GM23338 (cell line): ENCODE results near the gene USP8. TPM values are rescaled to one million over a fixed set of nuclear protein-coding genes. Genes with fewer than 3 reads are reported as not detected.

Source experiments
- ATAC-seq: fragments of 200-7000 bp; cut with Tn5 transposase; 3 replicates; pipeline ENCODE4 v1.9.1; 2020
- DNase-seq: peaks from one replicate; pipeline ENCODE4 v3.0.0-alpha.2; 2015; ENCODE audit warnings: low spot score
- H2AFZ ChIP-seq: fragments of 200-600 bp; sonication (generic); 2 replicates; pipeline ENCODE4 v1.8.0; 2016; ENCODE audit warnings: antibody characterized with exemption, mild to moderate bottlenecking, moderate library complexity
- H3F3A ChIP-seq: fragments of 200-600 bp; sonication (generic); replicated peaks from 2 replicates; pipeline ENCODE4 v1.8.0; 2017; ENCODE audit warnings: antibody characterized with exemption, mixed run types, low read depth
- H3K27ac ChIP-seq: fragments of 200-600 bp; sonication (generic); 2 replicates; pipeline ENCODE4 v1.6.1; 2016; ENCODE audit warnings: low read depth
- H3K27me3 ChIP-seq: fragments of 200-600 bp; sonication (generic); 2 replicates; pipeline ENCODE4 v1.8.0; 2016; ENCODE audit warnings: mild to moderate bottlenecking, mixed run types, moderate library complexity; ENCODE audit not compliant: insufficient read depth
- H3K36me3 ChIP-seq: fragments of 200-600 bp; sonication (generic); 2 replicates; pipeline ENCODE4 v1.8.0; 2016; ENCODE audit warnings: mild to moderate bottlenecking; ENCODE audit not compliant: insufficient read depth
- H3K4me1 ChIP-seq: fragments of 200-600 bp; sonication (generic); 2 replicates; pipeline ENCODE4 v1.8.0; 2016; ENCODE audit warnings: mild to moderate bottlenecking, moderate library complexity; ENCODE audit not compliant: insufficient read depth
- H3K4me2 ChIP-seq: fragments of 200-600 bp; sonication (generic); 2 replicates; pipeline ENCODE4 v1.7.1; 2017; ENCODE audit warnings: mixed run types
- H3K4me3 ChIP-seq: fragments of 200-600 bp; sonication (generic); 2 replicates; pipeline ENCODE4 v1.6.1; 2016; ENCODE audit warnings: mixed run types
- H3K79me2 ChIP-seq: fragments of 200-600 bp; sonication (generic); replicated peaks from 2 replicates; pipeline ENCODE4 v1.8.0; 2017; ENCODE audit warnings: mild to moderate bottlenecking; ENCODE audit not compliant: insufficient read depth
- H3K9me2 ChIP-seq: fragments of 200-600 bp; sonication (generic); 2 replicates; pipeline ENCODE4 v1.8.0; 2017; ENCODE audit not compliant: insufficient read depth
- H4K20me1 ChIP-seq: fragments of 200-600 bp; sonication (generic); replicated peaks from 2 replicates; pipeline ENCODE4 v1.8.0; 2017; ENCODE audit warnings: mild to moderate bottlenecking; ENCODE audit not compliant: insufficient read depth
- H3K27ac Mint-ChIP-seq: 2 replicates; pipeline ENCODE4 v1.8.0; 2020; ENCODE audit warnings: inconsistent platforms, mild to moderate bottlenecking, moderate library complexity, mixed read lengths
- H3K27me3 Mint-ChIP-seq: 3 replicates; pipeline ENCODE4 v1.8.0; 2022; ENCODE audit warnings: low read depth, mild to moderate bottlenecking, moderate library complexity, mixed read lengths, inconsistent platforms; ENCODE audit not compliant: insufficient read depth, poor library complexity
- H3K36me3 Mint-ChIP-seq: 3 replicates; pipeline ENCODE4 v1.8.0; 2021; ENCODE audit warnings: low read depth, mild to moderate bottlenecking, inconsistent platforms, moderate library complexity, mixed read lengths
- H3K4me1 Mint-ChIP-seq: 3 replicates; pipeline ENCODE4 v1.8.0; 2020; ENCODE audit warnings: mild to moderate bottlenecking, inconsistent platforms, mixed read lengths
- H3K4me3 Mint-ChIP-seq: 3 replicates; pipeline ENCODE4 v1.8.0; 2021; ENCODE audit warnings: moderate library complexity, mild to moderate bottlenecking, inconsistent platforms, mixed read lengths
- H3K9me3 Mint-ChIP-seq: 3 replicates; pipeline ENCODE4 v1.8.0; 2020; ENCODE audit warnings: moderate library complexity, mild to moderate bottlenecking, inconsistent platforms, mixed read lengths
- CREB1 ChIP-seq: fragments of 250-450 bp; sonication (Bioruptor Pico); IDR thresholded peaks from 2 replicates; pipeline ENCODE4 v1.5.0; 2020; ENCODE audit warnings: low read depth, mild to moderate bottlenecking, moderate library complexity
- ETS1 ChIP-seq: IDR thresholded peaks from 2 replicates; pipeline ENCODE4 v1.6.1; 2016; ENCODE audit warnings: antibody characterized with exemption
- EZH2 ChIP-seq: fragments of 200-600 bp; sonication (generic); IDR thresholded peaks from one replicate; pipeline ENCODE4 v1.8.0; 2017; ENCODE audit warnings: antibody characterized with exemption, mild to moderate bottlenecking, low read depth; ENCODE audit not compliant: unreplicated experiment
- EZH2phosphoT487 ChIP-seq: fragments of 200-600 bp; sonication (generic); IDR thresholded peaks from one replicate; pipeline ENCODE4 v1.8.1; 2018; ENCODE audit warnings: antibody characterized with exemption; ENCODE audit not compliant: unreplicated experiment
- JUNB ChIP-seq: IDR thresholded peaks from one replicate; pipeline ENCODE4 v1.6.1; 2016; ENCODE audit warnings: antibody characterized with exemption; ENCODE audit not compliant: unreplicated experiment
- NANOG ChIP-seq: IDR thresholded peaks from 2 replicates; pipeline ENCODE4 v1.6.1; 2016; ENCODE audit warnings: antibody characterized with exemption, borderline replicate concordance
- POLR2AphosphoS5 ChIP-seq: IDR thresholded peaks from 2 replicates; pipeline ENCODE4 v1.6.1; 2016; ENCODE audit warnings: antibody characterized with exemption, low read depth
- REST ChIP-seq: IDR thresholded peaks from one replicate; pipeline ENCODE4 v1.6.1; 2018; ENCODE audit warnings: antibody characterized with exemption; ENCODE audit not compliant: unreplicated experiment
- STAT1 ChIP-seq: IDR thresholded peaks from one replicate; pipeline ENCODE4 v1.6.1; 2016; ENCODE audit warnings: antibody characterized with exemption; ENCODE audit not compliant: unreplicated experiment
- ZNF114 ChIP-seq: fragments of 250-450 bp; sonication (Bioruptor Pico); IDR thresholded peaks from 2 replicates; pipeline ENCODE4 v1.5.0; 2020; ENCODE audit warnings: mild to moderate bottlenecking, moderate library complexity
- ZNF331 ChIP-seq: fragments of 250-450 bp; sonication (Bioruptor Pico); IDR thresholded peaks from 2 replicates; pipeline ENCODE4 v1.5.0; 2020; ENCODE audit warnings: low read depth, mild to moderate bottlenecking, moderate library complexity
- polyA plus RNA-seq: library from polyadenylated mRNA; unstranded; fragments of >200 nt; fragmentation: Nextera tagmentation; extraction: Ambion mirVana; gene quantifications from 2 replicates; pipeline ENCODE4 v1.2.1, GENCODE V29; 2016
- total RNA-seq: library from RNA; depleted of rRNA; stranded (reverse); fragments of >200 nt; shearing (Covaris generic); gene quantifications from 2 replicates; pipeline ENCODE4 v1.2.3, GENCODE V29; 2014
- TF ChIP-seq, protein P1 (sequence below), 2 experiments: fragments of 200-600 bp in 1 of 2; sonication (generic) in 1 of 2; conservative IDR thresholded peaks; 2 replicates each; pipeline versions ENCODE4 v1.5.1 to v1.6.1; 2016 to 2017; ENCODE audit warnings: antibody characterized with exemption in 2 of 2, low read depth in 2 of 2, mild to moderate bottlenecking in 2 of 2, moderate library complexity in 1 of 2
- TF ChIP-seq, protein P2 (sequence below): fragments of 250-450 bp; sonication (Bioruptor Pico); IDR thresholded peaks from 2 replicates; pipeline ENCODE4 v1.5.0; 2020; ENCODE audit warnings: mild to moderate bottlenecking, moderate library complexity

USP8 gene
- total and polyA plus RNA-seq, 2 experiments from 2014 or later, result 64.8 to 68.6 TPM

- TF ChIP-seq STAT1 (no peak), POLR2AphosphoS5 (no peak), ZNF114 (no peak), EZH2phosphoT487 (no peak), NANOG (no peak)
Measured at GRCh38 chr15:50432230-50432629, 8.0 kb downstream of the USP8 start (continued).

- Histone ChIP-seq H3K36me3 (0 out of 2 replicates have a peak, but pooled peaks cover 8% of the 10 kb centered on the region), H3K4me3 (no peak overlapping the region), H3K27me3 (no peaks in the 10 kb centered on the region), H3K4me2 (no peak overlapping the region), H2AFZ (no peak overlapping the region), H3K27ac (no peak overlapping the region), H3K79me2 (peaks cover 89% of the 10 kb centered on the region), H3K4me1 (no peaks in the 10 kb centered on the region), H3K9me2 (no peaks in the 10 kb centered on the region), H4K20me1 (peaks cover 15% of the 10 kb centered on the region), H3F3A (no peaks in the 10 kb centered on the region)
- Mint-ChIP-seq H3K4me1 (no peaks in the 10 kb centered on the region), H3K4me3 (no peak overlapping the region), H3K27me3 (peaks cover 1% of the 10 kb centered on the region), H3K36me3 (peaks cover 28% of the 10 kb centered on the region), H3K9me3 (no peaks in the 10 kb centered on the region), H3K27ac (no peak overlapping the region)
- DNase-seq (no peak), ATAC-seq (no peak)
- TF ChIP-seq EZH2 (no peak), STAT1 (no peak), JUNB (no peak), NANOG (no peak), REST (no peak), POLR2AphosphoS5 (no peak), ETS1 (no peak), ZNF331 (CRISPR knock-in tag) (no peak), ZNF114 (no peak), CREB1 (CRISPR knock-in tag) (no peak), EZH2phosphoT487 (no peak)
- TF ChIP-seq, protein P1, sequence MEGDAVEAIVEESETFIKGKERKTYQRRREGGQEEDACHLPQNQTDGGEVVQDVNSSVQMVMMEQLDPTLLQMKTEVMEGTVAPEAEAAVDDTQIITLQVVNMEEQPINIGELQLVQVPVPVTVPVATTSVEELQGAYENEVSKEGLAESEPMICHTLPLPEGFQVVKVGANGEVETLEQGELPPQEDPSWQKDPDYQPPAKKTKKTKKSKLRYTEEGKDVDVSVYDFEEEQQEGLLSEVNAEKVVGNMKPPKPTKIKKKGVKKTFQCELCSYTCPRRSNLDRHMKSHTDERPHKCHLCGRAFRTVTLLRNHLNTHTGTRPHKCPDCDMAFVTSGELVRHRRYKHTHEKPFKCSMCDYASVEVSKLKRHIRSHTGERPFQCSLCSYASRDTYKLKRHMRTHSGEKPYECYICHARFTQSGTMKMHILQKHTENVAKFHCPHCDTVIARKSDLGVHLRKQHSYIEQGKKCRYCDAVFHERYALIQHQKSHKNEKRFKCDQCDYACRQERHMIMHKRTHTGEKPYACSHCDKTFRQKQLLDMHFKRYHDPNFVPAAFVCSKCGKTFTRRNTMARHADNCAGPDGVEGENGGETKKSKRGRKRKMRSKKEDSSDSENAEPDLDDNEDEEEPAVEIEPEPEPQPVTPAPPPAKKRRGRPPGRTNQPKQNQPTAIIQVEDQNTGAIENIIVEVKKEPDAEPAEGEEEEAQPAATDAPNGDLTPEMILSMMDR (conservative IDR thresholded peaks at IDR 0.05; ENCODE audit: low read depth in 2 of 2), result no peak
- TF ChIP-seq, protein P2, sequence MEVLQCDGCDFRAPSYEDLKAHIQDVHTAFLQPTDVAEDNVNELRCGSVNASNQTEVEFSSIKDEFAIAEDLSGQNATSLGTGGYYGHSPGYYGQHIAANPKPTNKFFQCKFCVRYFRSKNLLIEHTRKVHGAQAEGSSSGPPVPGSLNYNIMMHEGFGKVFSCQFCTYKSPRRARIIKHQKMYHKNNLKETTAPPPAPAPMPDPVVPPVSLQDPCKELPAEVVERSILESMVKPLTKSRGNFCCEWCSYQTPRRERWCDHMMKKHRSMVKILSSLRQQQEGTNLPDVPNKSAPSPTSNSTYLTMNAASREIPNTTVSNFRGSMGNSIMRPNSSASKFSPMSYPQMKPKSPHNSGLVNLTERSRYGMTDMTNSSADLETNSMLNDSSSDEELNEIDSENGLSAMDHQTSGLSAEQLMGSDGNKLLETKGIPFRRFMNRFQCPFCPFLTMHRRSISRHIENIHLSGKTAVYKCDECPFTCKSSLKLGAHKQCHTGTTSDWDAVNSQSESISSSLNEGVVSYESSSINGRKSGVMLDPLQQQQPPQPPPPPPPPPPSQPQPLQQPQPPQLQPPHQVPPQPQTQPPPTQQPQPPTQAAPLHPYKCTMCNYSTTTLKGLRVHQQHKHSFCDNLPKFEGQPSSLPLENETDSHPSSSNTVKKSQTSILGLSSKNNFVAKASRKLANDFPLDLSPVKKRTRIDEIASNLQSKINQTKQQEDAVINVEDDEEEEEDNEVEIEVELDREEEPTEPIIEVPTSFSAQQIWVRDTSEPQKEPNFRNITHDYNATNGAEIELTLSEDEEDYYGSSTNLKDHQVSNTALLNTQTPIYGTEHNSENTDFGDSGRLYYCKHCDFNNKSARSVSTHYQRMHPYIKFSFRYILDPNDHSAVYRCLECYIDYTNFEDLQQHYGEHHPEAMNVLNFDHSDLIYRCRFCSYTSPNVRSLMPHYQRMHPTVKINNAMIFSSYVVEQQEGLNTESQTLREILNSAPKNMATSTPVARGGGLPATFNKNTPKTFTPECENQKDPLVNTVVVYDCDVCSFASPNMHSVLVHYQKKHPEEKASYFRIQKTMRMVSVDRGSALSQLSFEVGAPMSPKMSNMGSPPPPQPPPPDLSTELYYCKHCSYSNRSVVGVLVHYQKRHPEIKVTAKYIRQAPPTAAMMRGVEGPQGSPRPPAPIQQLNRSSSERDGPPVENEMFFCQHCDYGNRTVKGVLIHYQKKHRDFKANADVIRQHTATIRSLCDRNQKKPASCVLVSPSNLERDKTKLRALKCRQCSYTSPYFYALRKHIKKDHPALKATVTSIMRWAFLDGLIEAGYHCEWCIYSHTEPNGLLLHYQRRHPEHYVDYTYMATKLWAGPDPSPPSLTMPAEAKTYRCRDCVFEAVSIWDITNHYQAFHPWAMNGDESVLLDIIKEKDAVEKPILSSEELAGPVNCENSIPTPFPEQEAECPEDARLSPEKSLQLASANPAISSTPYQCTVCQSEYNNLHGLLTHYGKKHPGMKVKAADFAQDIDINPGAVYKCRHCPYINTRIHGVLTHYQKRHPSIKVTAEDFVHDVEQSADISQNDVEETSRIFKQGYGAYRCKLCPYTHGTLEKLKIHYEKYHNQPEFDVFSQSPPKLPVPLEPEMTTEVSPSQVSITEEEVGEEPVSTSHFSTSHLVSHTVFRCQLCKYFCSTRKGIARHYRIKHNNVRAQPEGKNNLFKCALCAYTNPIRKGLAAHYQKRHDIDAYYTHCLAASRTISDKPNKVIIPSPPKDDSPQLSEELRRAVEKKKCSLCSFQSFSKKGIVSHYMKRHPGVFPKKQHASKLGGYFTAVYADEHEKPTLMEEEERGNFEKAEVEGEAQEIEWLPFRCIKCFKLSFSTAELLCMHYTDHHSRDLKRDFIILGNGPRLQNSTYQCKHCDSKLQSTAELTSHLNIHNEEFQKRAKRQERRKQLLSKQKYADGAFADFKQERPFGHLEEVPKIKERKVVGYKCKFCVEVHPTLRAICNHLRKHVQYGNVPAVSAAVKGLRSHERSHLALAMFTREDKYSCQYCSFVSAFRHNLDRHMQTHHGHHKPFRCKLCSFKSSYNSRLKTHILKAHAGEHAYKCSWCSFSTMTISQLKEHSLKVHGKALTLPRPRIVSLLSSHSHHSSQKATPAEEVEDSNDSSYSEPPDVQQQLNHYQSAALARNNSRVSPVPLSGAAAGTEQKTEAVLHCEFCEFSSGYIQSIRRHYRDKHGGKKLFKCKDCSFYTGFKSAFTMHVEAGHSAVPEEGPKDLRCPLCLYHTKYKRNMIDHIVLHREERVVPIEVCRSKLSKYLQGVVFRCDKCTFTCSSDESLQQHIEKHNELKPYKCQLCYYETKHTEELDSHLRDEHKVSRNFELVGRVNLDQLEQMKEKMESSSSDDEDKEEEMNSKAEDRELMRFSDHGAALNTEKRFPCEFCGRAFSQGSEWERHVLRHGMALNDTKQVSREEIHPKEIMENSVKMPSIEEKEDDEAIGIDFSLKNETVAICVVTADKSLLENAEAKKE (CRISPR knock-in tag), result no peak
Measured at GRCh38 chr15:50435772-50436171, 11.6 kb downstream of the USP8 start.
